ENCODE data around the gene MED26.
A peak's percentile ranks its signal among the peaks of the same experiment; 100 is the strongest.
"Not testable (repeated sequence)": the region's sequence is repeated elsewhere in the genome, so short reads cannot be mapped to it uniquely, and the experiment has no call there.

Gene MED26

GRCh38 chr19:16566161-16566560 lies 61.8 kb downstream of the MED26 start:
- Histone ChIP-seq H3K36me3 (ENCODE audit: control insufficient read depth, insufficient read depth, low read length) (peaks cover 22% of the 10 kb centered on the region), H3K9ac (ENCODE audit: low read depth, low read length) (no peak overlapping the region), H3K9me3 (ENCODE audit: control insufficient read depth, insufficient read depth, low read length) (no peaks in the 10 kb centered on the region), H3K27me3 (ENCODE audit: control insufficient read depth, insufficient read depth, low read length) (no peaks in the 10 kb centered on the region), H3K4me3 (ENCODE audit: low read depth, low read length) (no peak overlapping the region), H3K4me1 (ENCODE audit: control insufficient read depth, insufficient read depth, low read length) (peaks cover 2% of the 10 kb centered on the region)

- Histone ChIP-seq H3K27me3 (ENCODE audit: control insufficient read depth, insufficient read depth, low read length) (no peaks in the 10 kb centered on the region), H3K4me3 (ENCODE audit: low read depth, low read length) (no peak overlapping the region), H3K9me3 (ENCODE audit: control insufficient read depth, insufficient read depth, low read length) (no peaks in the 10 kb centered on the region), H3K36me3 (ENCODE audit: control insufficient read depth, insufficient read depth, low read length) (peaks cover 18% of the 10 kb centered on the region), H3K4me1 (ENCODE audit: control insufficient read depth, insufficient read depth, low read length) (no peaks in the 10 kb centered on the region), H3K9ac (ENCODE audit: low read depth, low read length) (no peak overlapping the region)
These were observed 63.2 kb downstream of the MED26 start for GRCh38 chr19:16564842-16565241.

- no peak overlapping the region for H3K9ac ChIP-seq (ENCODE audit: low read depth, low read length)
- no peaks in the 10 kb centered on the region for H3K9me3 ChIP-seq (ENCODE audit: control insufficient read depth, insufficient read depth, low read length)
- no peaks in the 10 kb centered on the region for H3K27me3 ChIP-seq (ENCODE audit: control insufficient read depth, insufficient read depth, low read length)
- no peak overlapping the region for H3K4me3 ChIP-seq (ENCODE audit: low read depth, low read length)
- H3K4me1 ChIP-seq (ENCODE audit: control insufficient read depth, insufficient read depth, low read length): no peaks in the 10 kb centered on the region
- peaks cover 14% of the 10 kb centered on the region for H3K36me3 ChIP-seq (ENCODE audit: control insufficient read depth, insufficient read depth, low read length)
These were observed 65.4 kb downstream of the MED26 start for GRCh38 chr19:16562608-16563025.

- H3K9me3 ChIP-seq (ENCODE audit: control insufficient read depth, insufficient read depth, low read length): no peaks in the 10 kb centered on the region
- H3K4me1 ChIP-seq (ENCODE audit: control insufficient read depth, insufficient read depth, low read length): no peaks in the 10 kb centered on the region
- no peak overlapping the region for H3K9ac ChIP-seq (ENCODE audit: low read depth, low read length)
- H3K27me3 ChIP-seq (ENCODE audit: control insufficient read depth, insufficient read depth, low read length): no peaks in the 10 kb centered on the region
- H3K4me3 ChIP-seq (ENCODE audit: low read depth, low read length): no peak overlapping the region
- H3K36me3 ChIP-seq (ENCODE audit: control insufficient read depth, insufficient read depth, low read length): peaks cover 15% of the 10 kb centered on the region
These were observed 66.6 kb downstream of the MED26 start for GRCh38 chr19:16561382-16561781.

GRCh38 chr19:16559780-16560276 lies 68.2 kb downstream of the MED26 start:
- Histone ChIP-seq H3K9ac (ENCODE audit: low read depth, low read length) (no peak overlapping the region), H3K27me3 (ENCODE audit: control insufficient read depth, insufficient read depth, low read length) (no peaks in the 10 kb centered on the region), H3K9me3 (ENCODE audit: control insufficient read depth, insufficient read depth, low read length) (no peaks in the 10 kb centered on the region), H3K4me1 (ENCODE audit: control insufficient read depth, insufficient read depth, low read length) (no peaks in the 10 kb centered on the region), H3K4me3 (ENCODE audit: low read depth, low read length) (no peak overlapping the region), H3K36me3 (ENCODE audit: control insufficient read depth, insufficient read depth, low read length) (peaks cover 19% of the 10 kb centered on the region)

GRCh38 chr19:16554776-16555175 lies 73.2 kb downstream of the MED26 start:
- Histone ChIP-seq H3K27me3 (ENCODE audit: control insufficient read depth, insufficient read depth, low read length) (no peaks in the 10 kb centered on the region), H3K36me3 (ENCODE audit: control insufficient read depth, insufficient read depth, low read length) (peaks cover 27% of the 10 kb centered on the region), H3K9me3 (ENCODE audit: control insufficient read depth, insufficient read depth, low read length) (no peaks in the 10 kb centered on the region), H3K9ac (ENCODE audit: low read depth, low read length) (no peak overlapping the region), H3K4me3 (ENCODE audit: low read depth, low read length) (no peak overlapping the region), H3K4me1 (ENCODE audit: control insufficient read depth, insufficient read depth, low read length) (no peaks in the 10 kb centered on the region)

GRCh38 chr19:16551902-16552301 lies 76.1 kb downstream of the MED26 start:
- H3K9me3 ChIP-seq (ENCODE audit: control insufficient read depth, insufficient read depth, low read length); H3K27me3 ChIP-seq (ENCODE audit: control insufficient read depth, insufficient read depth, low read length); H3K9ac ChIP-seq (ENCODE audit: low read depth, low read length); H3K4me3 ChIP-seq (ENCODE audit: low read depth, low read length); H3K4me1 ChIP-seq (ENCODE audit: control insufficient read depth, insufficient read depth, low read length): not testable (repeated sequence)
- peaks cover 25% of the 10 kb centered on the region for H3K36me3 ChIP-seq (ENCODE audit: control insufficient read depth, insufficient read depth, low read length)

GRCh38 chr19:16548956-16549355 lies 79.0 kb downstream of the MED26 start:
- no peak overlapping the region for H3K9ac ChIP-seq (ENCODE audit: low read depth, low read length)
- H3K9me3 ChIP-seq (ENCODE audit: control insufficient read depth, insufficient read depth, low read length): no peaks in the 10 kb centered on the region
- H3K4me3 ChIP-seq (ENCODE audit: low read depth, low read length): no peak overlapping the region
- no peaks in the 10 kb centered on the region for H3K27me3 ChIP-seq (ENCODE audit: control insufficient read depth, insufficient read depth, low read length)
- peaks cover 2% of the 10 kb centered on the region for H3K4me1 ChIP-seq (ENCODE audit: control insufficient read depth, insufficient read depth, low read length)
- peaks cover 12% of the 10 kb centered on the region for H3K36me3 ChIP-seq (ENCODE audit: control insufficient read depth, insufficient read depth, low read length)

GRCh38 chr19:16544473-16545231 lies 83.4 kb downstream of the MED26 start:
- Histone ChIP-seq H3K4me3 (ENCODE audit: low read depth, low read length) (no peak overlapping the region), H3K36me3 (ENCODE audit: control insufficient read depth, insufficient read depth, low read length) (peaks cover 3% of the 10 kb centered on the region), H3K27me3 (ENCODE audit: control insufficient read depth, insufficient read depth, low read length) (no peaks in the 10 kb centered on the region), H3K4me1 (ENCODE audit: control insufficient read depth, insufficient read depth, low read length) (peaks cover 2% of the 10 kb centered on the region), H3K9me3 (ENCODE audit: control insufficient read depth, insufficient read depth, low read length) (no peaks in the 10 kb centered on the region), H3K9ac (ENCODE audit: low read depth, low read length) (no peak overlapping the region)

GRCh38 chr19:16543734-16544133 lies 84.3 kb downstream of the MED26 start:
- not testable (repeated sequence) for H3K36me3 ChIP-seq (ENCODE audit: control insufficient read depth, insufficient read depth, low read length); H3K27me3 ChIP-seq (ENCODE audit: control insufficient read depth, insufficient read depth, low read length); H3K4me1 ChIP-seq (ENCODE audit: control insufficient read depth, insufficient read depth, low read length); H3K9me3 ChIP-seq (ENCODE audit: control insufficient read depth, insufficient read depth, low read length); H3K9ac ChIP-seq (ENCODE audit: low read depth, low read length)
- H3K4me3 ChIP-seq (ENCODE audit: low read depth, low read length): peak overlapping the region; percentile 97

- no peaks in the 10 kb centered on the region for H3K9me3 ChIP-seq (ENCODE audit: control insufficient read depth, insufficient read depth, low read length)
- H3K4me3 ChIP-seq (ENCODE audit: low read depth, low read length): peak overlapping the region; percentile 97
- H3K4me1 ChIP-seq (ENCODE audit: control insufficient read depth, insufficient read depth, low read length): no peaks in the 10 kb centered on the region
- H3K27me3 ChIP-seq (ENCODE audit: control insufficient read depth, insufficient read depth, low read length): no peaks in the 10 kb centered on the region
- H3K36me3 ChIP-seq (ENCODE audit: control insufficient read depth, insufficient read depth, low read length): peaks cover 7% of the 10 kb centered on the region
- peak overlapping the region; percentile 94 for H3K9ac ChIP-seq (ENCODE audit: low read depth, low read length)
These were observed 85.0 kb downstream of the MED26 start for GRCh38 chr19:16542910-16543472.
